Esophagus muscularis mucosa (tissue), 3 donors: Measurements from ENCODE around the gene FMN1.

Experiments used
- CTCF ChIP-seq, 3 experiments: fragments of 200-600 bp in 2 of 3; fragments of 450-650 bp in 1 of 3; sonication (generic) in 2 of 3; IDR thresholded peaks; one replicate each; pipeline ENCODE4 v1.5.1; 2017 to 2019; ENCODE audit warnings: antibody characterized with exemption in 3 of 3, mild to moderate bottlenecking in 2 of 3, moderate library complexity in 1 of 3
- POLR2A ChIP-seq: fragments of 450-650 bp; IDR thresholded peaks from one replicate; pipeline ENCODE4 v1.6.1; 2017; ENCODE audit warnings: antibody characterized with exemption, moderate library complexity, mild to moderate bottlenecking, low read depth
- POLR2AphosphoS5 ChIP-seq, 2 donors: sonication (generic); formaldehyde crosslinking; IDR thresholded peaks; one replicate each; pipeline ENCODE4 v1.6.1; 2017; ENCODE audit warnings: antibody characterized with exemption in 2 of 2

DNA sequence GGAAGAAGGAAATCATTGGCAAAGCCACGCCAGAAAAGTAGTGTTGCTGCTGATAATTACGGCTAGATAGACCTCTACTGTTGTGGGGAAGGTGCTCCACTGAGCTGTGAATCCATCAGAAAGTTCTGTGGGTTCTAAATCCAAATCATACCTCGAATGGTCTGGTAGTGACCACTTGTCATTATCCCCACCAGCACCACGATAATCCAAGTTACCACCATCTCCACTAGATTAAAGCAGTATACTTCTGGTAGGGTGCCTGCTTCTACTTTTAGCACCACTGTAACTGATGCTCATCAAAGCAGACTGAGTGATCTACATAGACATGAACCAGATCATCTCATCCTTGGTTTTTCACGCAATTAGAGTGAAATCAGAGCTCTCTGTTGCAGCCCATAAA, 185.5 kb downstream of the FMN1 start:
- TF ChIP-seq POLR2AphosphoS5 (IDR thresholded peaks at IDR 0.05): no peak
- no peak for TF ChIP-seq CTCF (IDR thresholded peaks at IDR 0.05)
- no peak for TF ChIP-seq POLR2A
